AG04450 (cell line): ENCODE measurements around the gene OSCP1. TPM values are rescaled to one million over a fixed set of nuclear protein-coding genes. Genes with fewer than 3 reads are reported as not detected.
A peak's percentile ranks its signal among the peaks of the same experiment; 100 is the strongest.

ENCODE experiments used
- CTCF ChIA-PET: fragments of 300-600, 350-600 bp; formaldehyde crosslinking; extraction: SDS; loops from one replicate; lab custom pipeline; 2022; ENCODE audit warnings: antibody characterized with exemption, inconsistent platforms; lab: Charles Lee
- POLR2A ChIA-PET: fragments of 350-600 bp; formaldehyde crosslinking; extraction: SDS; loops from one replicate; lab custom pipeline; 2021; ENCODE audit warnings: antibody characterized with exemption, inconsistent platforms; lab: Yijun Ruan, JAX
- DNase-seq: peaks from one replicate; pipeline ENCODE4 v3.0.0-alpha.2; 2011; ENCODE audit warnings: low read depth, low spot score
- H3K27ac ChIP-seq: one replicate; pipeline ENCODE4 v1.5.1; 2012; ENCODE audit warnings: low read depth, low read length, control low read depth
- H3K27me3 ChIP-seq: one replicate; pipeline ENCODE4 v1.6.0; 2012; ENCODE audit warnings: low read length; ENCODE audit not compliant: control insufficient read depth, insufficient read depth
- H3K4me3 ChIP-seq: 2 replicates; pipeline ENCODE4 v1.5.1; 2011; ENCODE audit warnings: mild to moderate bottlenecking, low read depth, low read length, control low read depth
- H3K9me3 ChIP-seq: 2 replicates; pipeline ENCODE4 v1.5.1; 2012; ENCODE audit warnings: low read length; ENCODE audit not compliant: control insufficient read depth, insufficient read depth
- polyA plus RNA-seq: library from polyadenylated mRNA; depleted of rRNA; stranded (reverse); fragments of >200 nt; gene quantifications from 2 replicates; pipeline ENCODE4 v1.2.3, GENCODE V29; 2011
- TF ChIP-seq, protein P1 (sequence below): IDR thresholded peaks from 2 replicates; pipeline ENCODE4 v1.5.1; 2011; ENCODE audit warnings: low read depth, low read length, control low read depth, inconsistent platforms

The OSCP1 gene
- polyA plus RNA-seq, 1 experiment: 7.9 TPM

DNA sequence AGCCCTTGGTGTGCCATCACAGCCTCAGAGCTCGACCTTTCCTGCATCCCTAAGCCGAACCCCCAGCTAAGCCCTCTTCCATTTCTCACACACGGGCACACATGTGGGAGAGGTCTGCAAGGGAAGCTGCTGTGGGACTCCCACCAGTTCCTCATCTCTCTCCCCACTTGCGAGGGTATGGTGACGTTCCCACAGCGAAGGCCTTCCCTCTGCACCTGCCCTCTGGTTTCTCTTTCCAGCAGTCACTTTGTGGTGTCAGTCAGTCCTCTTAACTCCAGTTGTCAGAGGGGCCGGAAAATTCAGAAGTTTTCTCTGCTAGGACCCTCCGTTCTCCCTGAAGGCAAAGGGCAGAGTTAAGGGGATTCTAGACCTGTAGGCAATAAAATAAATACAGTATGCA lies 59.0 kb downstream of the OSCP1 start:
- POLR2A ChIA-PET: no interaction called here
- CTCF ChIA-PET: no interaction called here
- H3K9me3 ChIP-seq: no peaks in the 10 kb centered on the region

DNA sequence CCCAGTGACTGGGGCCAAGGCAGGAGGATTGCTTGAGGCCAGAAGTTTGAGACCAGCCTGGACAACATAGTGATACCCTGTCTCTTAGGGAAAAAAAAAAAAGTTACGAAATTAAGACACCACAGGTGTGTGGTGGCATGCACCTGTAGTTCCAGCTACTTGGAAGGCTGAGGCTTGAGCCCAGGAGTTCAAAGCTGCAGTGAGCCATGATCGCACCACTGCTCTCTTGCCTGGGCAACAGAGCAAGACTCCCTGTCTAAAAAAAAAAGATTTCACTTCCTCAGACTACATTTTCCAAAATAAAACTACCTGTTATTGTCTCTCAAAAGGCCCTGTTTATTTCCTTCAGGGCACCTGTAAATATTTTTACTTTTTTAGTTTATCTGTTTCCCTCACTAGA lies 59.8 kb downstream of the OSCP1 start:
- TF ChIP-seq, protein P1, sequence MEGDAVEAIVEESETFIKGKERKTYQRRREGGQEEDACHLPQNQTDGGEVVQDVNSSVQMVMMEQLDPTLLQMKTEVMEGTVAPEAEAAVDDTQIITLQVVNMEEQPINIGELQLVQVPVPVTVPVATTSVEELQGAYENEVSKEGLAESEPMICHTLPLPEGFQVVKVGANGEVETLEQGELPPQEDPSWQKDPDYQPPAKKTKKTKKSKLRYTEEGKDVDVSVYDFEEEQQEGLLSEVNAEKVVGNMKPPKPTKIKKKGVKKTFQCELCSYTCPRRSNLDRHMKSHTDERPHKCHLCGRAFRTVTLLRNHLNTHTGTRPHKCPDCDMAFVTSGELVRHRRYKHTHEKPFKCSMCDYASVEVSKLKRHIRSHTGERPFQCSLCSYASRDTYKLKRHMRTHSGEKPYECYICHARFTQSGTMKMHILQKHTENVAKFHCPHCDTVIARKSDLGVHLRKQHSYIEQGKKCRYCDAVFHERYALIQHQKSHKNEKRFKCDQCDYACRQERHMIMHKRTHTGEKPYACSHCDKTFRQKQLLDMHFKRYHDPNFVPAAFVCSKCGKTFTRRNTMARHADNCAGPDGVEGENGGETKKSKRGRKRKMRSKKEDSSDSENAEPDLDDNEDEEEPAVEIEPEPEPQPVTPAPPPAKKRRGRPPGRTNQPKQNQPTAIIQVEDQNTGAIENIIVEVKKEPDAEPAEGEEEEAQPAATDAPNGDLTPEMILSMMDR: no peak
- H3K9me3 ChIP-seq: no peaks in the 10 kb centered on the region; the same call in 1 of the 2 replicates
- DNase-seq: no peak
- H3K4me3 ChIP-seq: no peak overlapping the region
- H3K27me3 ChIP-seq: no peaks in the 10 kb centered on the region
- ChIA-PET POLR2A (interaction anchor here (0.6 kb wide), 1 partner anchor 18 kb away, joined by 13 read pairs; no protein-coding TSS in a partner anchor), CTCF (no interaction called here)
- H3K27ac ChIP-seq: no peak overlapping the region

More for the DNA sequence above, 59.0 kb downstream of the OSCP1 start:
- Histone ChIP-seq H3K4me3 (no peak overlapping the region), H3K27me3 (no peaks in the 10 kb centered on the region), H3K27ac (no peak overlapping the region)
- no peak for DNase-seq
- TF ChIP-seq, protein P1: no peak

DNA sequence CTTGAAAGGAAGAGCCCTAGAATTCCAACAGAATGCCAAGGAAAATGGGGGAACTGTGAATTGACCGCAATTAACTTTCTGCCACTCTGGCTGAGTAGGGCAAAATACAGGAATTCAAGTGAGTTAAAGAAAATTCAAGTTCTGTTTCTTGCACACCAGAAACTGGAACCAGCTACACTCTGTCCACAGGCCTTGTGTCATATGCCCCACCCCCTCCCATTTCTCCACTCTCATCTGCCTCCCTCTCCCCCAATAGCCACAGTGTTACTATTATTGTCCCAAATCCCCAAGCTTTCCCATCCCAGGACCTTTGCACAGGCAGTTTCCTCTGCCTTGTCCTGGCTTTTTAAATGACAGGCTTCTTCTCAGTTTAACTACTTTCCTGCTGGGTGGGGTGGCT lies 60.3 kb downstream of the OSCP1 start:
- ChIA-PET POLR2A (interaction anchor here (0.8 kb wide), 1 partner anchor 39 kb away, joined by 3 read pairs; no protein-coding TSS in a partner anchor), CTCF (interaction anchor here (0.7 kb wide), 1 partner anchor 21 kb away, joined by 3 read pairs; no protein-coding TSS in a partner anchor)
- Histone ChIP-seq H3K4me3 (no peak overlapping the region), H3K27me3 (no peaks in the 10 kb centered on the region), H3K27ac (no peak overlapping the region), H3K9me3 (no peaks in the 10 kb centered on the region; the same call in 1 of the 2 replicates)
- DNase-seq: no peak
- TF ChIP-seq, protein P1: no peak

DNA sequence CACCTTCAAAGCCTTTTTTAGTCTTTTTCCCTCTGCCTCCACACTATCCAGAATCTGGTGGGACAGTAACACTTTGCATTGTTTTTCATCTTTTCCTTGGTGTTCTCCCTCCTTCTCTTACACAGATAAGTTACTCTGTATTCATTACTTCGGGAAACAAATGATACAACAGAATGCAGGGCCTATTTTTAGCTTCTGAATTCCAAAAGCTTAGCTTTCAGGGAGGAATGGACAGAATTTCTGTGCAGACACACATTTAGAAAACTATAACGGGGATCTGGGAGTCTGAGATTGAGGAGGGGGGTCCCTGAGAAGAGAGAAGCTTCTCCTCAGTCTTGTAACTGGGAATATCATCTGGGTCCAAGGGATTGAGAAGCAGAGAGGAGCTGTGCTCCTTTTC lies 61.0 kb downstream of the OSCP1 start:
- Histone ChIP-seq H3K27ac (no peak overlapping the region), H3K9me3 (no peaks in the 10 kb centered on the region; the same call in 1 of the 2 replicates), H3K27me3 (no peaks in the 10 kb centered on the region), H3K4me3 (no peak overlapping the region)
- no peak for DNase-seq
- ChIA-PET CTCF (interaction anchor here (0.7 to 1.3 kb wide), 4 partner anchors 9 to 104 kb away, joined by 3 to 6 read pairs (median 4); no protein-coding TSS in a partner anchor), POLR2A (interaction anchor here (0.8 to 1.3 kb wide), 2 partner anchors 8 to 38 kb away, joined by 3 to 6 read pairs; partner anchors contain the start of gene LSM10)
- TF ChIP-seq, protein P1: no peak

DNA sequence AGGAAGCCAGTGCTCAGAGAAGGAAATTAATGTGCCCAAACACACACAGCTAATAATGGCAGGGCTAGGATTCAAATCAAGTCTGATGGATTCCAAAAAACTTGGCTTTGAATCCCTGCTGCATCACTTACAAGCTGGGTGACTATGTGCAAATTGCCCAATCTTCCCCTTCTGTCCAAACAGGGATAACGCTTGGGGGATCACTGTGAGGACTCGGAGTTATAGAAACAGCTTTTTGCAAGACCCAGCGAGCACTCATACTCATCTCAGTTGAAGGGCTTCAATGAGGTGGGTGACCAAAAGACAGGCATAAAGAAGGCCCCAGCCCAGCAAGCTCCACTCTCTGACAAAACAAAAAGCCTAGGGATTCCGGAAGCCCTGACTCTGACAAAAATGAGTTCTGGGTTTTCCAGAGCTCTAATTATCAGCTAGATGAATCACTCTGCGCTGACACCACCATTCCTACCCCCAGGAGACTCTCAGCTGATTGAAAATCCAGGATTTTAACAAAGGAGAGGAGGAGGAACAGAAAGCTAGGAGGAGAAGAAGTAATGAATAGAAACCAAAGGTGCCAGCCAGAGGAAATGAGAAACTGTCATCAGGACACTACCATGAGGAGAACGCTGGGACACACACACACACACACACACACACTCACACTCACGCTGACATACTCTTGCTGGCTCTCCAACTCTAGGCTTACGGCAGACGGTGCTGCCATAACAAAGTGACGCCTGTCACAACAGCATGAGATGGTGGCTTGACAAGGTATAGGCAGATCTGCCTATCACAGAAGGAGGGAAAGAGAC lies 62.9 kb downstream of the OSCP1 start:
- ChIA-PET POLR2A (interaction anchor here (0.5 to 3.2 kb wide), 19 partner anchors 11 to 272 kb away, joined by 3 to 28 read pairs (median 7); partner anchors contain the start of genes LSM10, OSCP1 and TRAPPC3), CTCF (interaction anchor here (1.3 to 4.1 kb wide), 3 partner anchors 10 to 44 kb away, joined by 3 to 20 read pairs (median 4); no protein-coding TSS in a partner anchor)
- no peak for DNase-seq
- Histone ChIP-seq H3K4me3 (peak overlapping the region; percentile 64), H3K27me3 (no peaks in the 10 kb centered on the region), H3K27ac (peak overlapping the region; percentile 100), H3K9me3 (no peaks in the 10 kb centered on the region; the same call in 1 of the 2 replicates)
- TF ChIP-seq, protein P1: no peak
